Spleen (tissue), 11 donors: ENCODE measurements around the gene ZNF329. TPM values are rescaled to one million over a fixed set of nuclear protein-coding genes. Genes with fewer than 3 reads are reported as not detected.

Experiments used
- DNase-seq: peaks from one replicate; pipeline ENCODE4 v3.0.0-alpha.2; 2020
- H3K27ac ChIP-seq, 8 donors: fragments of 200-600 bp; sonication (generic) in 7 of 8; 1 replicate in 4 of 8; 2 replicates in 4 of 8; pipeline versions ENCODE4 v1.5.0 to v1.8.0; 2016 to 2021; ENCODE audit warnings: inconsistent platforms in 4 of 8, mild to moderate bottlenecking in 4 of 8, moderate library complexity in 1 of 8
- H3K27me3 ChIP-seq, 7 donors: fragments of 200-600 bp; sonication (generic) in 6 of 7; replicated peaks in 1 of 7; 1 replicate in 4 of 7; 2 replicates in 3 of 7; pipeline versions ENCODE4 v1.5.0 to v1.8.0; 2016 to 2021; ENCODE audit warnings: inconsistent platforms in 3 of 7, mild to moderate bottlenecking in 1 of 7
- H3K36me3 ChIP-seq, 6 donors: fragments of 200-600 bp; sonication (generic) in 5 of 6; 1 replicate in 4 of 6; 2 replicates in 2 of 6; pipeline versions ENCODE4 v1.5.0 to v1.8.0; 2016 to 2021; ENCODE audit warnings: inconsistent platforms in 2 of 6
- H3K4me1 ChIP-seq, 6 donors: fragments of 200-600 bp; sonication (generic) in 5 of 6; 1 replicate in 3 of 6; 2 replicates in 3 of 6; pipeline versions ENCODE4 v1.5.0 to v1.8.0; 2016 to 2021; ENCODE audit warnings: inconsistent platforms in 3 of 6
- H3K4me3 ChIP-seq, 8 donors: fragments of 200-600 bp; sonication (generic) in 7 of 8; 1 replicate in 4 of 8; 2 replicates in 4 of 8; pipeline versions ENCODE4 v1.5.0 to v1.8.0; 2016 to 2021; ENCODE audit warnings: inconsistent platforms in 4 of 8, mild to moderate bottlenecking in 4 of 8, moderate library complexity in 2 of 8
- H3K9me3 ChIP-seq, 8 donors: fragments of 200-600 bp; sonication (generic) in 7 of 8; 1 replicate in 4 of 8; 2 replicates in 4 of 8; pipeline versions ENCODE4 v1.5.0 to v1.8.0; 2016 to 2021; ENCODE audit warnings: inconsistent platforms in 4 of 8
- CTCF ChIP-seq, 11 experiments: fragments of 200-600 bp in 7 of 11; fragments of 450-650 bp in 4 of 11; sonication (generic) in 4 of 11; IDR thresholded peaks in 8 of 11; conservative IDR thresholded peaks in 3 of 11; 1 replicate in 7 of 11; 2 replicates in 4 of 11; pipeline versions ENCODE4 v1.4.0 to v1.8.0; 2016 to 2021; ENCODE audit warnings: antibody characterized with exemption in 11 of 11, inconsistent platforms in 4 of 11, mild to moderate bottlenecking in 1 of 11
- POLR2A ChIP-seq, 3 donors: fragments of 450-650 bp; IDR thresholded peaks; one replicate each; pipeline ENCODE4 v1.5.1; 2017; ENCODE audit warnings: antibody characterized with exemption in 3 of 3, mild to moderate bottlenecking in 1 of 3
- POLR2AphosphoS5 ChIP-seq, 3 donors: sonication (generic); formaldehyde crosslinking; IDR thresholded peaks; one replicate each; pipeline ENCODE4 v1.5.1; 2017; ENCODE audit warnings: antibody characterized with exemption in 3 of 3
- WGBS, 5 donors: extraction: QIAGEN DNeasy Blood & Tissue Kit in 3 of 5; methylation state at CpG; one replicate each; pipeline versions ENCODE4 v1.1.5 to v1.1.7; 2013 to 2018; 5-methylcytosine and 5-hydroxymethylcytosine counted together
- intact Hi-C: fragments of 100-400 bp; cut with DNase I; formaldehyde crosslinking; loops from one replicate; pipeline ENCODE4 v1.15.0; 2023; ENCODE audit warnings: low total_unique reads
- polyA plus RNA-seq, 3 donors: library from polyadenylated mRNA; stranded (reverse); fragments of 200-250 nt; gene quantifications; one replicate each; pipeline ENCODE4 v1.2.1, GENCODE V29; 2013
- total RNA-seq, 7 donors: library from RNA; depleted of rRNA in 3 of 7; stranded (reverse); fragments of >200 nt in 3 of 7; fragmentation: NEBNext Ultra II Directional in 4 of 7; extraction: Animal tissue kit (Norgen Biotek cat#: 25700) in 4 of 7; gene quantifications; one replicate each; pipeline versions ENCODE4 v1.1.0 to v1.2.1, GENCODE V29; 2016 to 2021
- donor health status: healthy with polysubstance abuse.
- donor health status: DM: no; HTN: no; CAD: no; lungs with moderate emphysema.
- donor health status: DM: no; HTN: no; CAD: no.
- donor health status: Bipolar disorder and iron deficiency.
- donor health status: healthy.
- donor health status: DM: no; HTN: no; CAD: no.
- donor health status: DM: yes; HTN: yes; CAD: no.

Gene ZNF329
- total and polyA plus RNA-seq, 10 donors, result 3.8 to 13.4 (median 9.3) TPM

- Histone ChIP-seq H3K36me3 (no peaks in the 10 kb centered on the region), H3K9me3 (peaks cover 29 to 98% (median 97%) of the 10 kb centered on the region in 8 donors), H3K4me3 (no peak overlapping the region), H3K27ac (no peak overlapping the region), H3K4me1 (no peaks in the 10 kb centered on the region), H3K27me3 (no peaks in the 10 kb centered on the region)
- intact Hi-C loops, result no loop called here
- TF ChIP-seq POLR2A (IDR thresholded peaks at IDR 0.05) (no peak), POLR2AphosphoS5 (IDR thresholded peaks at IDR 0.05) (no peak), CTCF (IDR thresholded peaks at IDR 0.05 in 8 of 11, conservative IDR thresholded peaks at IDR 0.05 in 3 of 11) (no peak)
- DNase-seq, result no peak
- 80 to 90% (median 84%) methylated on average over 7 of the region's 7 CpGs for WGBS, 5 donors
Observed at GRCh38 chr19:58107778-58108545, 42.6 kb downstream of the ZNF329 start.

- TF ChIP-seq CTCF (IDR thresholded peaks at IDR 0.05 in 8 of 11, conservative IDR thresholded peaks at IDR 0.05 in 3 of 11), result no peak
- no peak for TF ChIP-seq POLR2AphosphoS5 (IDR thresholded peaks at IDR 0.05)
- TF ChIP-seq POLR2A (IDR thresholded peaks at IDR 0.05), result no peak
- no peak for DNase-seq
- intact Hi-C loops, result no loop called here
- Histone ChIP-seq H3K9me3 (peaks cover 0 to 89% (median 76%) of the 10 kb centered on the region in 8 donors), H3K27me3 (no peaks in the 10 kb centered on the region), H3K27ac (peak overlapping the region; percentile 48 to 92 (median 90)), H3K4me1 (peaks cover 0 to 25% (median 16%) of the 10 kb centered on the region in 6 donors), H3K36me3 (peaks cover 0 to 11% (median 0%) of the 10 kb centered on the region in 6 donors), H3K4me3 (peak overlapping the region; percentile 62 to 96 (median 80))
- 10 to 26% (median 21%) methylated on average over 2 of the region's 2 CpGs for WGBS, 5 donors
Observed at GRCh38 chr19:58098682-58098998, 51.9 kb downstream of the ZNF329 start.

GRCh38 chr19:58097781-58098681 lies 52.6 kb downstream of the ZNF329 start, which contains the start of gene ZSCAN18:
TSS of gene ZSCAN18 (minus strand) at chr19:58098231. CDS start at chr19:58090267, 7,964 bp downstream.
- TF ChIP-seq CTCF (IDR thresholded peaks at IDR 0.05 in 8 of 11, conservative IDR thresholded peaks at IDR 0.05 in 3 of 11), result no peak
- TF ChIP-seq POLR2A (IDR thresholded peaks at IDR 0.05), result peak in 2 of 3 donors; percentile 28 to 49
- peak; percentile 92 to 93 (median 93) for TF ChIP-seq POLR2AphosphoS5 (IDR thresholded peaks at IDR 0.05)
- DNase-seq, result peak; percentile 96
- 0 to 22% (median 2%) methylated on average over 42 to 67 of the region's 67 CpGs for WGBS, 5 donors
- Histone ChIP-seq H3K4me1 (peaks cover 0 to 25% (median 16%) of the 10 kb centered on the region in 6 donors), H3K9me3 (peaks cover 0 to 89% (median 76%) of the 10 kb centered on the region in 8 donors), H3K4me3 (peak within 1 kb of the TSS; percentile 62 to 96 (median 80)), H3K27me3 (no peaks in the 10 kb centered on the region), H3K36me3 (peaks cover 0 to 15% (median 0%) of the 10 kb centered on the region in 6 donors), H3K27ac (peak within 1 kb of the TSS; percentile 48 to 92 (median 90))
- intact Hi-C loops, result no loop called here
